Renal cortex interstitium (tissue), 15 donors: ENCODE data around the gene LHX6. TPM values are rescaled to one million over a fixed set of nuclear protein-coding genes. Genes with fewer than 3 reads are reported as not detected.

ENCODE experiments used
- DNase-seq, 11 donors: peaks; one replicate each; pipeline ENCODE4 v3.0.0-alpha.2; 2013; ENCODE audit warnings: low read depth in 9 of 11, low spot score in 4 of 11; ENCODE audit errors: extremely low read depth in 1 of 11
- long read RNA-seq, 16 experiments: transcript quantifications; one replicate each; lab custom pipeline, GENCODE V29; 2026
- polyA plus RNA-seq, 3 donors: library from polyadenylated mRNA; unstranded; fragments of 120-200 nt; gene quantifications; one replicate each; pipeline ENCODE4 v1.2.1, GENCODE V29; 2013; ENCODE audit not compliant: insufficient read length in 3 of 3

The LHX6 gene
- polyA plus RNA-seq: 1 to 10 TPM; 3.4 to 4.5 (median 3.5) TPM
- long read RNA-seq, donor 1: 0 reads
- long read RNA-seq, donor 2: 0 reads
- long read RNA-seq, donor 3: 0 reads
- long read RNA-seq, donor 4, partial matches to known transcripts: 0 of 1 reads
- long read RNA-seq, donor 4, other reads (novel, unspliced or antisense): 0 of 1 reads
- long read RNA-seq, donor 5: 0 reads
- long read RNA-seq, donor 6, partial matches to known transcripts: 0 of 1 reads
- long read RNA-seq, donor 6, other reads (novel, unspliced or antisense): 0 of 1 reads
- long read RNA-seq, donor 7: 0 reads
- long read RNA-seq, donor 8: 0 reads
- long read RNA-seq, donor 9, partial matches to known transcripts: 0 of 1 reads
- long read RNA-seq, donor 9, other reads (novel, unspliced or antisense): 0 of 1 reads
- long read RNA-seq, donor 10: 0 reads
- long read RNA-seq, donor 11, partial matches to known transcripts: 0 of 1 reads
- long read RNA-seq, donor 11, other reads (novel, unspliced or antisense): 0 of 1 reads
- long read RNA-seq, donor 12: 0 reads
- long read RNA-seq, donor 13: 0 reads
- long read RNA-seq, donor 14, partial matches to known transcripts: 0 of 2 reads
- long read RNA-seq, donor 14, other reads (novel, unspliced or antisense): 0 of 2 reads
- long read RNA-seq, donor 15: 0 reads
- long read RNA-seq, donor 16, partial matches to known transcripts: 0 of 3 reads
- long read RNA-seq, donor 16, other reads (novel, unspliced or antisense): 0 of 3 reads

DNA sequence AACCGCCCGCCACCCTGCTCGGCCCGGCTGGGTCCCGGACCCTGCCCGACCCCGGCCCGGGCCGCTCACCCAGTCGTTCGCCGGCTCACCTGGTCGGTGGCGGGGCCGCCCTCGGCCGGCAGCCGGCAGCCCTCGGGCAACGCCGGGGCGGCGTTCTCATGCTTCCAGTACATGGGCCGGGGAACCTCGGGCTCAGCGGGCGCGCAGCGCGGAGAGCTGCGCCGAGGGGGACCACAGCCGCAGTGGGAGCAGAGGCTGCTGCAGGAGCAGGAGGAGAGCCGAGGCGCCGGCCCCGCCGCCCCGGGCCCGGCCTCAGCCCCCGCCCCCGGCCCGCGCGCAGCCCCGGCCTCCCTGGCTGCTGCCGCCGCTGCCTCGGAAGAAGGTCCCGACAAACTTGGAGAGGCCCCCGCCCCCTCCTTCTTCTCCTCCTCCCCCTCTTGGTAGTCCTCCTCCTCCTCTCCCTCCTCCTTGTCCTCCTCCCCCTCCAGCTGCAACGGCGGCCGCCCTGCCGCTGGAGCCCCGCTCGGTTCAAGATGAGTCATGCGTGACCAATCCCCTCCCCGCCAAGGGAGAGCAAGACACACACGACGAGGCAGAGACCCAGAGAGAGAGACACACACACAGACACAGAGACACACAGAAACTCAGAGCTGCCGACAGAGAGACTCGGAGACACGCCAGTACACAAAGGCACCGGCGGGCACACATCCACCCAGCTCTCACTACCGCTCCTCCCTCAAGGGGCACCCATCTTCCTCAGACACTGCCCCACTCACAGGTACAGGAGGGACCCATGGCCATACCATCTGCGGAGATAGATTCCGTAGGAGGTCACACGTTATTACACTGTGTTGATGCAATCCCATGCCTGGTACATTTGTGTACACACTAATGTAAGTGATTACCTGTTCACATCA, at the start of gene LHX6:
TSS of gene LHX6 (minus strand) at position 390 of the 917 bp plus-strand sequence. CDS start at position 173, 217 bp downstream.
- no peak for DNase-seq

DNA sequence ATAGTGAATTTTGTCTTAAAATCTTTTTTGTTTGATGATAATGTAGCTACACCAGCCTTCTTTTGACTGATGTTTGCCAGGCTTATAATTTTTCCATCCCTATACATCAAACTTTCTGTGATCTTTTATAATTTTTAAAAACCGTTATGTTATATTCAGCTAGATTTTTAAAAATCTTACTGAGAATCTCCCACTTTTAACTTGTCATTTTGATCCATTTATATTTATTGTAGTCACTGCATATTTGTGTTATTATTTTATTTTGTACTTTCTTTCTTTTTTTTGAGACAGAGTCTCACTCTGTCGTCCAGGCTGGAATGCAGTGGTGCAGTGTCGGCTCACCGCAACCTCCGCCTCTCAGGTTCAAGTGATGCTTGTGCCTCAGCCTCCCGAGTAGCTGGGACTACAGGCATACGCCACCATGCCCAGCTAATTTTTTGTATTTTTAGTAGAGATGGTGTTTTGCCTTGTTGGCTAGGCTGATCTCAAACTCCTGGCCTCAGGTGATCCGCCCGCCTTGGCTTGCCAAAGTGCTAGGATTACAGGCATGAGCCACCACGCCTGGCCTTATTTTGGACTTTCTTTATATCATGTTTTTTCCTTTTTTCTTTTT, 48.6 kb upstream of the LHX6 start:
- DNase-seq: no peak

DNA sequence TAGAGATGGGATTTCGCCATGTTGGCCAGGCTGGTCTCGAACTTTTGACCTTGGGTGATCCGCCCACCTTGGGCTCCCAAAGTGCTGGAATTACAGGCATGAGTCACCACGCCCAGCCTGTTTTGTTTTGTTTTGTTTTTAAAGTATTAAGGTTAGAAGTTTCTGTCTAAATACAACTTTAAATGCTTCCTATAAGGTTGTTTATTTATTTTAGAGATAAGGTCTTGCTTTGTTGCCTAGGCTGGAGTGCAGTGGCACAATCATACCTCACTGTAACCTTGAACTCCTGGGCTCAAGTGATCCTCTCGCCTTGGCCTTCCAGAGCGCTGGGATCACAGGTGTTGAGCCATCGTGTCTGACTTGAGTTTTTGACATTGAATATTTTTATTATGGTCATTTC, 47.3 kb upstream of the LHX6 start:
- no peak for DNase-seq

DNA sequence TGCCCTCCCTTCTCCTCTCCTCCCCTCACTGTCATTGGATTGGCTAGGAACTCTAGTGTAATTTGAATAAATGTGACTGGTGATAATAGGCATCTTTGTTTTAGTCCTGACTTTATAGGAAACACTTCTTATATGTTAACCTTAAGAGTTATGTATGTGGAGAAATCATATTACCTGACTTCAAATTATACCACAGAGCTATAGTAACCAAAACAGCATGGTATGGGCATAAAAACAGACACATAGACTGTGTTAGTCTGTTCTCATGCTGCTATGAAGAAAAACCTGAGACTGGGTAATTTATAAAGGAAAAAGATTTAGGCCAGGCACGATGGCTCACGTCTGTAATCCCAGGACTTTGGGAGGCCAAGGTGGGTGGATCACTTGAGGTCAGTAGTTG, 45.3 kb upstream of the LHX6 start:
- DNase-seq: no peak

DNA sequence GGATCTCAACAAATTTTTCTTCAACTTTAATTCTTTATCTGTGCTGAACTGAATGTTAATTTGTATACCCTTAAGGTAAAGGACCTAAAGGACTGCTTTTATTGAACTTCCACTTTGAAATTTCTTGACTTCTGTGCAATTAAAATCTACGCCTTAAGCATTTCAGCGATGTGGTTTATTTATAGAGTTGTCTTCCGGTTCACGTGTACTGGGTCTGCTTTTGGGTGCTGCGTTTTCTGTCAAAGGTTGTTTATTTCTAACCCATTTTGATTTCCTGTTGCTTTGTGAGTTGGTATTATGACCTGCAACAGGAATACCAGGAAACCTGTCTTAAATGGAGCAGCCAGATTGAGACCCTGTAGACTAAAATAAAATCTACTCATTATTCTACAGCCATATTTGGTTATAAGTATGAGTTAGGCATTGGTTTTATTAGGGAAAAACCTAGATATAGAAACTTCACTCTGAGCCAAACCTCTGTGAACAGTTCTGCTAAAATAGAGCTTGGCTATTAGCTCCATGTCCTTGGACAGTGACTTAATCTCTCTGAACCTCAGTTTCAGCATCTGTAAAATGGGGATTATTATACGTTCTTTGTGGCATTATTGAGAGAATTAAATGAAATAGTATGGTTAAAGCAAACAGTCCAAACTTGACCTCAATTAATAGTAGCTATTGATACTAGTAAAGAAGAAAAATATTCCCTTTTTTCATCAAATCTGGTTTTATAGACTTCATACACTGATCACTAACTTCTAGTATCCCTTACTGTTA, 39.5 kb upstream of the LHX6 start:
- no peak for DNase-seq

DNA sequence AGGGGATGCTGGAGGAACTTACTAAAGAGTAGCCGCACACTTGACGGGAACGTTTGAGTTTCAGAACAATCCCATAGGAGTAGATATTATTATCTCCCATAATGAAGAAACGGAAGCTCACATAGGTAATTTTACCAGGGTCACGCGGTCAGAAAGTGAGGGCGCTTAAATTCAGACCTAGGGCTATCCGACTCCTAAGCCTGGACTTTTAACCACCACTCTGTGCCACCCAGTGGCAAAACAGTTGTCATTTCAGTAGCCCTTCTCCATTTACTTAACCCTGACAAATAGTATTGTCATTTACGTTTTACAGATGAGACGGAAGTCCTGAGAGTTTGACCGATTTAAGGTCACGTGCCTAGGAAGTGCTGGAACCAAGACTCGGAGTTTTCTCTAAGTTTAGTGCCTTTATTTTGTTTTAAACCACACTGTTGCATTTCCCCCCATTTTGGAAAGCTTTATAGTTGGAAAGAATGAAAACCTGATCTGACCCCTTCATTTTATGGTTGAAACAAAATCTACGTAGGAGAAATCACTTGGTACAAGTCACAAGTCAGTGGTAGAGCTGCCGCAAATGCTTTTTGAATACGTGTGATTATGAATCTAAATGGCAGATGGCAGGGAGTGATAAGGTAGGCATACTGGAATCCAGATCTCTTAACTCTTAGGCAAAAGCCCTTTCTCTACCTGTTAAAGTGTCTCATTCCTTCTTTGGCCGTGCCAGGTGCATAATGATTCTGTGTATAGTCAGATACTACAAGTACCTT, 36.6 kb upstream of the LHX6 start:
- DNase-seq: peak in 2 of 11 donors; percentile 17 to 24

DNA sequence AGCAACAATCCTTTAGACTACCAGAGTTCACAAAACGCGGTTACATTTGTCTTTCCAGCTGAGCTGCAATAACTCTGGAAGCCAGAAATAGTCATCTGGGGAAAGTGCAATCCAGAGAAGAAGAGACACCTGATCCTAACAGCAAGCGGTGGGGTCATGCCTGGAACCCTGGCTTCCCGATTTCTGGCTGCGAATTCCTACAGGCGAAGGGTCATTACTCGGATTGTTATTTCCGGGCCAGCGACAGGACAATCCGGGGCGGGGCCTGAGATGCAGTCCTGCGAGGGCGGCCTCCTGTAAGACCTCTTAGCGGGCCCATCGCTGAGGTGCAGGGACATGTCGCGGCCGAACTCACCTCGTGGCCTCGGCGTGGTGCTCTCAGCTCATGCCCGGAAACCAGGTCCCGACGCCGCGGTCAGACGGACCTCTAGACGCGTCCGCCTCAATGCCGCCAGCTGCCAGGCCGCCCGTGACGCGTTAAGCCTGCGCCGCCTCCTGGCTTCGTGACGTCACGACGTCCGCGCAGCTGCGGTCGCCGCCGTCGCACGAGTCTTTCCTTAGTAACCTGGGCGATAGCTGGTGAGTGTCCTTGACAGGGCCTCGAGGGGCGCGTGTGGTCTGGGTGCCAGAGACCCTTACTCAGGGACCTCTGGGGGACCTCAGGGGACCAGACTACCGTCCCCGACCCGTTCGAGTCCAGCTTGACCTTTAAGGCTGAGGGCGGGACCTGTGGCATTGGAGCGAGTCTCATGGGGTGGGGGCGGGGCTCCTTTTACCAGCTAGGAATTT, 35.8 kb upstream of the LHX6 start, which contains the start of the genes MRRF and RBM18:
TSS of gene MRRF (plus strand) at position 523 of the 789 bp plus-strand sequence. CDS start 6,010 bp downstream, outside the sequence.
TSS of gene RBM18 (minus strand) at position 481 of the 789 bp plus-strand sequence. CDS start 3,348 bp downstream, outside the sequence.
- DNase-seq: peak; percentile 79 to 90 (median 86)

DNA sequence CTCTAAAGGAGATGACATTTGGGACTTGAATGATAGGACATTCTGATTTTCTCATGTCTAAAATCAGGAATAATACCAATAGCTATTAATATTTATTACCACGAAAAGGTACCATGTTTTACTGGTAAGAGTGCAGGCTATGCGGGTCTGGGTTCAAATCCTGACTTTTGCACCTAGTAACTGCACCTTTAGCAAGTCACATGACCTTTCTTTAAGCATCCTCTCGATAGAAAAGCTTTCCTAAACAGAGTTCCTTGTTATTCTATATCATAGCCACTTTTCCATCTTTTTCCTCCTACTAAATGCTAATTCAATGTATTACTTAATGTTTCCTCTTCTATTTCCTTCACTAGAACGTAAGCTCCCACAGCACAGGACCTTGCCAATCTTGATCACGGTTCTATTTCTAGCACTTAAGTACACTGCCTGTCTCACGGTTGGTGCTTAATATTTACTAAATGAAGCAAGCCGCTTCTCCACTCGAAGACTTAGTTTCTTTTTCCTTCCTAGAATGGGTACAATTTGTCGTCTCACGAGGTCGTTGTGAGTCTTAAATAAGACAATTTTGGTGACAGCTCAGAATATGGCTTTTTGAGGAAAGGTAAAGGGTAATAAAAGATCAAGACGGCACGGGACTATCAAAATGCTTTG, 35.1 kb upstream of the LHX6 start:
- peak in 1 of 11 donors; percentile 3 for DNase-seq

DNA sequence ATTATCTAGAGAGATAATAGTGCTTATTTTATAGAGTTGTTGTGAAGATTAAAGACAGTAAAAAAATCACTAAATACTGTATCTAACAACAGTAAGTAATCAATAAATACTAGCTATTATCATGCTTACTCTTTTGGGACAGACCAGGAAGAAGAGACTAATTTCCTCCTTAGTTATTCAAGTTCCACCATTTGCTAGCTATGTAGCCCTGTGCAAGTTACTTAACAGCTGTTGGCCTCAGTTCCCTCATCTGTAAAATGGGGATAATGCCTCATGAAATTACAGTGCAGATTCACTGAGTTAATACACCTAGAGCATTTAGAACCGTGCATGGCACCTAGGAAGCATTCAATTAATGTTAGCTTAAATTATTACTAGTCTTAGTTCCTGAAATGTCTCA, 33.3 kb upstream of the LHX6 start:
- no peak for DNase-seq

DNA sequence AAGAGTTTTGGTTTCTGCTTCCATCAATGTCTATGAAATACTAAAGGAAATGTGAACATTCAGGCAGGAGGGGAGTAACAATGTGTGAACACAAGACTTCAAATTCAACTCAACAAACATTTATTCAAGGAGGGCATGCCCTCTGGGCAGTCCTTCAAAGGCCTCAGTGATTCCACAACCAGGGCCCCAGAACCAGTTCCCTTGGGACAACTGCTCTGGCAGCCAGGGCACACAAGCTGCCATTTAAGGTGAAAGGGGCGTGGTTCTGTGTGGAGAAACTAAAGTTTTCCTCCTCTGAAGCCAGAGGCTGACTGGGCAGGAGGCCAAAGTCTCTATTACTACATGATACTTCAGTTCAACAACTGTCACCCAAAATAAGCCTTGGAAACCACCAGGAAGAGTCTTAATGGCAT, 32.7 kb upstream of the LHX6 start:
- DNase-seq: no peak

DNA sequence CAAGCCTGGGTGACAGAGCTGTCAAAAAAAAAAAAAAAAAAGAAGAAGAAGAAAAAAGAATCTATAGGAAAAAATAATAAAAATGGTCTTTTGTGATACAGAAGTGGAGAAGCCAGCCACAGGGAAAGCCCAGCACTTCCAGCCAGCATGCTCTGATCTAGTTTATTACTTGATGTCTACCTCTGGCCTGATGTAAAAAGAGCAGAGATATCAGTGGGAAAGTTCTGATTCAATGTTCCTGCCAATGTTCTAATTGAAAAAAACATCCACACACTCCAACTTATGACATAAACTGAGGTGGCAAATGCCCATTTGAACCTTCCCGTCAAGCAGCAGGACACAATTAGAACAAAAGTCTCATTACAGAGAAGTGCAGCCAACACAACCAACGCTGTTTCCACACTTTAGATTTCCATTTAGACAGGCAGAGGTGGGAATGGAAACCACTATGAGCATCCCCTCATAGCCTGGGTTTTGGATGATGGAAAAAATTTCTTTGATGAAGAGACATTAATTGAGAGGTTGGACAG, 30.2 kb upstream of the LHX6 start:
- DNase-seq: no peak

DNA sequence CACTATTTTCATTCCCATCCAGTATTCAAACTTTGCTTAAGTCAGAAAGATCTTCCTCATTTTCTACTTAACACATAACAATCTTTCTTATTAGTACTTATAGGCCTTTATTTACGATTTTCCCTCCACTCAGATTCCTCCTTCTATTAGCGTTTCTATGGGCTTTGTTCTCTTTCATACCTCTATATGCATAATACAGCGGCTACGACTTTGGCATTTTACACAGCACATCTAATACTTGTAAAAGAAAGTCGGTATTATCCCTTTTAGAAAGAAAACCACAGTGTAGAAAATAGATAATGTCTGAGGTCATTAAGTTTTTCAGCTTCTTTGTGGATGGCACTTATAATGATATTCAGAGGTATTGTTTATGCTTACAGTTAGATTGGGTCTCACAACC, 27.4 kb upstream of the LHX6 start:
- DNase-seq: no peak

DNA sequence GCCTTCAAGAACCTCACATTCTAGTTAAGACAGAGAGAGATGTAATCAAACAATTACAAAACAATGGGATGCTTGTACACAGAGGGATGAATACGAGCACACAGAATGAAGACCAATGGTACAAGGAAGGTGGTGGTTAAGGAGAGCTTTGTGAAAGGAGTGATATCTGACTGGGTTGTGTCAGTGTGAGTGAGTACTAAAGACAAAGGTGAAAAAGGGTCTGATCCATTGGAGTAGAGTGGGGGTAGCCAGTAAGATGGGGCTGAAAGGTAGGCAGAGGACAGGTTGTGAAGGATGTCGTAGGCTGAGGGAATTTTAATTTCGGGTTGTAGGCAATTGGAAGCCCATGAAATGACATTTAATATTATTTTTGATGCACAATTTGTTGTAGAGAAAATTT, 26.0 kb upstream of the LHX6 start:
- no peak for DNase-seq

DNA sequence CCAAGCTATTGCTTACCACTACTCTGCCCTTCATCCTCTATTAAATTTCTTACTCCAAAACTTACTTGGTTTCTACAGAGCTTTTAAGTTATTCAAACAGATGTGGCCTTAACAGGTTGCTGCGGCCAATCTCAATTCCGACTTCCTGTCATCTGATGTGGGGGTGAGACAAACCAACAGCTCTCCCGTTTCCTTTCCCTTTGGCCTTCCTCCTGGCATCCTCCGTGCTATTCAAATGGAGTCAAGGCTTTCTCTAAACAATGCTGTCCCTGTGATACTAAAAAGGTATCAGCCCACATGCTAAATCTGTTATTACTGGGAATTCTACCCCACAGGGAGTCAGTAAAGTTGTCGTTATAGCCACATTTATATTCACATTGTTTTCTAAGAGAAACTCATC, 24.0 kb upstream of the LHX6 start:
- DNase-seq: no peak

DNA sequence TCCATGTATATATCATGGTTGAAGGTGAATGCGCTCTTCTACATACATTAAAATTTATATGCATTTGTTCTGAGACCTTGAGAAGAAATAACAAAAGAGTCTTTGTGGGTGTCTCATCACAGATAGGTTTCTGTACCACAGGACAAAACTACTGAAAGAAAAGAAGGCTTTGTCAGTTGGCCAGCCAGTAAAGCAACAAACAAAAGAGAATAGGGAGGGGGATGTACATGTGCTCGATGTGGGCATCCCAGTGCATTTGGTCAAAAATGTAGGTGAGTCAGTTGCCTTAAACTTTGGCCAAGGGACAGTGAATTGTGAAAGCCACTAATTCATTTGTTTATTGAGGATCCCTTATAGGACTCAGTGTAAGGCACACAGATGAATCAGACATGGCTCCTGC, 22.6 kb upstream of the LHX6 start:
- no peak for DNase-seq

DNA sequence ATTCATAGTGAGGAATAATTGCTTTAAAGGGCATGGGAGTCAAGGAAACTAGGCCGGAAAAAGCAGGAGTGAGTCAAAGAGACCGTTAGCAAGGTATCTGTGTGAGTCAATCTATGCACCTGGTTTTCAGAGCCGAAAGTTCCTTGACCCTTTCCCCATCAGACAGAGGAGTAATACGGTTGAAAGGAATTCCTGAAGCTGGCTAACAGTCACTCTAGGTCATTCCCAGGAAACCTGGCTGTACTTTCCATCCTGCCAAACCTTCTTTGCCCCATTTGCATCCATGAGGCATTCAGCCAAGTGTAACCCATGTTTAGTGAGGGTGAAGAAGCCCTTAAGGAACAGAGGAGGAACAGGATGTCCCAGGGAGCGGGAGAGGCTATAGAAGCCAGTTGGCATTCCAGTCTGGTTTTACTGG, 19.7 kb upstream of the LHX6 start:
- no peak for DNase-seq
